Ovary (tissue), 3 donors: ENCODE results near the gene SLX1B.
"Not testable (repeated sequence)": the region's sequence is repeated elsewhere in the genome, so short reads cannot be mapped to it uniquely, and the experiment has no call there.

Source experiments
- EP300 ChIP-seq: sonication (generic); formaldehyde crosslinking; IDR thresholded peaks from one replicate; pipeline ENCODE4 v1.6.1; 2017; ENCODE audit warnings: antibody characterized with exemption
- POLR2A ChIP-seq: fragments of 450-650 bp; IDR thresholded peaks from one replicate; pipeline ENCODE4 v1.6.1; 2017; ENCODE audit warnings: antibody characterized with exemption, mild to moderate bottlenecking, moderate library complexity
- TF ChIP-seq, protein P1 (sequence below), 3 donors: fragments of 450-650 bp in 2 of 3; fragments of 200-600 bp in 1 of 3; IDR thresholded peaks; one replicate each; pipeline versions ENCODE4 v1.5.1 to v1.8.0; 2016 to 2022; ENCODE audit warnings: antibody characterized with exemption in 3 of 3, mild to moderate bottlenecking in 1 of 3
- donor health status: DM: no; HTN: no; CAD: no.

DNA sequence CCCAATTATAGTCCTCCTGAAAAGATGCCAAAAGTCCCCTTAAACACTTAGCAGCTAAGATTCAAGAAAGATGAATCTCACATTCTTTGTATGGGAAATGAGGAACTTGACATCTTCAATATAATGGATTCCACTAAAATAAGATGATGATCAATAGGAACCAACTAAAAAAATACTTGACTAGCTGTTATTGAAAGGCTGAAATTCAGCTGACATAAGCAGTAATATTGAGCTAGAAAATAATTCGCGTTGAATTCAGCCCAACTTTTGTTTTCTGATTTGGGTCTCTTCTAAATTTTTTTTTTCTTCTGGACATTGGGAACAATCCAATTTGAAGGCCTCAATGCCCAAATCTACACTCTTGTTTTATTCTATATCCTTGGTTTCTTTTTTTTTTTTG lies 30.7 kb upstream of the SLX1B start:
- TF ChIP-seq, protein P1, sequence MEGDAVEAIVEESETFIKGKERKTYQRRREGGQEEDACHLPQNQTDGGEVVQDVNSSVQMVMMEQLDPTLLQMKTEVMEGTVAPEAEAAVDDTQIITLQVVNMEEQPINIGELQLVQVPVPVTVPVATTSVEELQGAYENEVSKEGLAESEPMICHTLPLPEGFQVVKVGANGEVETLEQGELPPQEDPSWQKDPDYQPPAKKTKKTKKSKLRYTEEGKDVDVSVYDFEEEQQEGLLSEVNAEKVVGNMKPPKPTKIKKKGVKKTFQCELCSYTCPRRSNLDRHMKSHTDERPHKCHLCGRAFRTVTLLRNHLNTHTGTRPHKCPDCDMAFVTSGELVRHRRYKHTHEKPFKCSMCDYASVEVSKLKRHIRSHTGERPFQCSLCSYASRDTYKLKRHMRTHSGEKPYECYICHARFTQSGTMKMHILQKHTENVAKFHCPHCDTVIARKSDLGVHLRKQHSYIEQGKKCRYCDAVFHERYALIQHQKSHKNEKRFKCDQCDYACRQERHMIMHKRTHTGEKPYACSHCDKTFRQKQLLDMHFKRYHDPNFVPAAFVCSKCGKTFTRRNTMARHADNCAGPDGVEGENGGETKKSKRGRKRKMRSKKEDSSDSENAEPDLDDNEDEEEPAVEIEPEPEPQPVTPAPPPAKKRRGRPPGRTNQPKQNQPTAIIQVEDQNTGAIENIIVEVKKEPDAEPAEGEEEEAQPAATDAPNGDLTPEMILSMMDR (IDR thresholded peaks at IDR 0.05) = not testable (repeated sequence)
- not testable (repeated sequence) for TF ChIP-seq EP300, POLR2A
